Neural cell (in vitro differentiated cells): ENCODE measurements around the gene SART3. TPM values are rescaled to one million over a fixed set of nuclear protein-coding genes. Genes with fewer than 3 reads are reported as not detected.

Experiments
- H2AFZ ChIP-seq: fragments of 200-600, 300-800 bp; sonication (generic), shearing (Covaris generic); 2 replicates; pipeline ENCODE4 v1.6.0; 2014; ENCODE audit warnings: low read depth, mild to moderate bottlenecking, antibody characterized with exemption, low read length, moderate library complexity
- H3F3A ChIP-seq: fragments of 200-600 bp; shearing (Covaris generic); 2 replicates; pipeline ENCODE4 v1.6.1; 2016; ENCODE audit warnings: mild to moderate bottlenecking, moderate library complexity, mixed read lengths, antibody characterized with exemption, low read length; ENCODE audit not compliant: insufficient read depth, poor library complexity, severe bottlenecking
- H3K27ac ChIP-seq: fragments of 200-600, 300-800 bp; sonication (generic), shearing (Covaris generic); 2 replicates; pipeline ENCODE4 v1.5.1; 2014; ENCODE audit warnings: mild to moderate bottlenecking, low read length, moderate library complexity
- H3K27me3 ChIP-seq: fragments of 300-800, 200-600 bp; sonication (generic), shearing (Covaris generic); 2 replicates; pipeline ENCODE4 v1.6.0; 2014; ENCODE audit warnings: mild to moderate bottlenecking, low read depth, low read length, moderate library complexity; ENCODE audit not compliant: insufficient read depth
- H3K36me3 ChIP-seq: fragments of 300-800, 200-600 bp; sonication (generic), shearing (Covaris generic); 2 replicates; pipeline ENCODE4 v1.5.1; 2014; ENCODE audit warnings: mild to moderate bottlenecking, antibody characterized with exemption, low read length, moderate library complexity; ENCODE audit not compliant: insufficient read depth
- H3K4me2 ChIP-seq: fragments of 300-800, 200-600 bp; sonication (generic), shearing (Covaris generic); 2 replicates; pipeline ENCODE4 v1.6.0; 2014; ENCODE audit warnings: mild to moderate bottlenecking, low read length
- H3K4me3 ChIP-seq: fragments of 300-800, 200-600 bp; sonication (generic), shearing (Covaris generic); 2 replicates; pipeline ENCODE4 v1.5.1; 2014; ENCODE audit warnings: mild to moderate bottlenecking, low read length, moderate library complexity
- H3K79me2 ChIP-seq: fragments of 200-600 bp; shearing (Covaris generic); replicated peaks from 2 replicates; pipeline ENCODE4 v1.6.0; 2014; ENCODE audit warnings: mild to moderate bottlenecking, low read length, moderate library complexity; ENCODE audit not compliant: insufficient read depth
- H3K9ac ChIP-seq: fragments of 300-800, 200-600 bp; sonication (generic), shearing (Covaris generic); 2 replicates; pipeline ENCODE4 v1.6.1; 2016; ENCODE audit warnings: mild to moderate bottlenecking, low read length, mixed read lengths
- H3K9me2 ChIP-seq: fragments of 200-600 bp; shearing (Covaris generic); 2 replicates; pipeline ENCODE4 v1.6.1; 2016; ENCODE audit warnings: mild to moderate bottlenecking, low read length, mixed read lengths; ENCODE audit not compliant: insufficient read depth
- H3K9me3 ChIP-seq: fragments of 200-600, 300-800 bp; sonication (generic), shearing (Covaris generic); 2 replicates; pipeline ENCODE4 v1.6.1; 2016; ENCODE audit warnings: mild to moderate bottlenecking, mixed run types, low read length, moderate library complexity, mixed read lengths
- H4K20me1 ChIP-seq: fragments of 200-600 bp; shearing (Covaris generic); 2 replicates; pipeline ENCODE4 v1.6.1; 2016; ENCODE audit warnings: mild to moderate bottlenecking, mixed run types; ENCODE audit not compliant: insufficient read depth
- CTCF ChIP-seq: fragments of 450-650 bp; IDR thresholded peaks from 2 replicates; pipeline ENCODE4 v1.5.1; 2014; ENCODE audit warnings: antibody characterized with exemption, mild to moderate bottlenecking, moderate library complexity; ENCODE audit not compliant: poor library complexity, severe bottlenecking
- EP300 ChIP-seq: fragments of 450-650 bp; conservative IDR thresholded peaks from 2 replicates; pipeline ENCODE4 v1.6.1; 2014; ENCODE audit warnings: antibody characterized with exemption, mild to moderate bottlenecking, moderate library complexity; ENCODE audit not compliant: poor library complexity, severe bottlenecking
- EZH2 ChIP-seq: fragments of 200-600, 300-800 bp; shearing (Covaris generic), sonication (generic); IDR thresholded peaks from 2 replicates; pipeline ENCODE4 v1.6.1; 2014; ENCODE audit warnings: antibody characterized with exemption, low read length, borderline replicate concordance, mild to moderate bottlenecking; ENCODE audit not compliant: insufficient read depth, poor library complexity, severe bottlenecking
- MXI1 ChIP-seq: fragments of 450-650 bp; conservative IDR thresholded peaks from 2 replicates; pipeline ENCODE4 v1.6.1; 2014; ENCODE audit warnings: antibody characterized with exemption, mild to moderate bottlenecking; ENCODE audit not compliant: poor library complexity, severe bottlenecking
- POLR2AphosphoS5 ChIP-seq: IDR thresholded peaks from 2 replicates; pipeline ENCODE4 v1.6.1; 2012
- RAD21 ChIP-seq: fragments of 450-650 bp; conservative IDR thresholded peaks from 2 replicates; pipeline ENCODE4 v1.6.1; 2014; ENCODE audit warnings: antibody characterized with exemption, mild to moderate bottlenecking, moderate library complexity
- REST ChIP-seq: IDR thresholded peaks from 2 replicates; pipeline ENCODE4 v1.6.1; 2012; ENCODE audit warnings: borderline replicate concordance
- SMC3 ChIP-seq: fragments of 450-650 bp; conservative IDR thresholded peaks from 2 replicates; pipeline ENCODE4 v1.6.1; 2014; ENCODE audit warnings: antibody characterized with exemption, mild to moderate bottlenecking, moderate library complexity; ENCODE audit not compliant: poor library complexity
- TAF1 ChIP-seq: IDR thresholded peaks from 2 replicates; pipeline ENCODE4 v1.6.1; 2012; ENCODE audit warnings: low read depth
- polyA plus RNA-seq: library from polyadenylated mRNA; depleted of rRNA; stranded (reverse); fragments of >200 nt; gene quantifications from 2 replicates; pipeline ENCODE4 v1.2.3, GENCODE V29; 2014

SART3 gene
- polyA plus RNA-seq, 1 donor from 2014 or later, result 71.0 TPM

GRCh38 chr12:108543652-108544051, 17.3 kb downstream of the SART3 start:
- H3K9me3 ChIP-seq, result no peaks in the 10 kb centered on the region
- no peak overlapping the region for H3K4me3 ChIP-seq
- H3K9ac ChIP-seq, result no peak overlapping the region
- H3K4me2 ChIP-seq, result no peak overlapping the region
- peaks cover 3% of the 10 kb centered on the region for H4K20me1 ChIP-seq
- H3K9me2 ChIP-seq, result no peaks in the 10 kb centered on the region
- no peaks in the 10 kb centered on the region for H3F3A ChIP-seq
- peaks cover 10% of the 10 kb centered on the region for H3K79me2 ChIP-seq
- no peaks in the 10 kb centered on the region for H3K27me3 ChIP-seq
- no peak for TF ChIP-seq RAD21
- no peak overlapping the region for H2AFZ ChIP-seq
- H3K27ac ChIP-seq, result no peak overlapping the region
- H3K36me3 ChIP-seq, result no peaks in the 10 kb centered on the region

GRCh38 chr12:108542320-108542719, 18.7 kb downstream of the SART3 start:
- no peaks in the 10 kb centered on the region for H3K36me3 ChIP-seq
- H3K9me3 ChIP-seq, result no peaks in the 10 kb centered on the region
- H4K20me1 ChIP-seq, result peaks cover 3% of the 10 kb centered on the region
- no peaks in the 10 kb centered on the region for H3K27me3 ChIP-seq
- H3F3A ChIP-seq, result no peaks in the 10 kb centered on the region
- no peak overlapping the region for H3K4me3 ChIP-seq
- peaks cover 5% of the 10 kb centered on the region for H3K79me2 ChIP-seq
- no peaks in the 10 kb centered on the region for H3K9me2 ChIP-seq
- no peak overlapping the region for H3K4me2 ChIP-seq
- H3K27ac ChIP-seq, result no peak overlapping the region
- no peak overlapping the region for H3K9ac ChIP-seq
- no peak overlapping the region for H2AFZ ChIP-seq
- TF ChIP-seq TAF1, result no peak
- no peak for TF ChIP-seq EZH2
- no peak for TF ChIP-seq SMC3
- no peak for TF ChIP-seq CTCF
- no peak for TF ChIP-seq RAD21
- no peak for TF ChIP-seq POLR2AphosphoS5
- no peak for TF ChIP-seq REST
- TF ChIP-seq EP300, result no peak
- TF ChIP-seq MXI1, result no peak

- Histone ChIP-seq H3K4me3 (no peak overlapping the region), H3K9me2 (no peaks in the 10 kb centered on the region), H3K27me3 (no peaks in the 10 kb centered on the region), H3F3A (no peaks in the 10 kb centered on the region), H3K4me2 (no peak overlapping the region), H3K79me2 (peaks cover 5% of the 10 kb centered on the region), H3K36me3 (peaks cover 11% of the 10 kb centered on the region), H2AFZ (no peak overlapping the region), H4K20me1 (peaks cover 3% of the 10 kb centered on the region), H3K9me3 (no peaks in the 10 kb centered on the region), H3K9ac (no peak overlapping the region), H3K27ac (no peak overlapping the region)
- TF ChIP-seq SMC3 (no peak), RAD21 (no peak), EP300 (no peak), TAF1 (no peak), REST (no peak), CTCF (no peak), POLR2AphosphoS5 (no peak), MXI1 (no peak), EZH2 (no peak)
Measured at GRCh38 chr12:108538616-108539195, 22.3 kb downstream of the SART3 start.
